RWPE1 (cell line): ENCODE data around the gene TMEM223.
"Not testable (repeated sequence)": the region's sequence is repeated elsewhere in the genome, so short reads cannot be mapped to it uniquely, and the experiment has no call there.

Experiments
- CTCF ChIA-PET: fragments of 350-600 bp; sonication (Branson Sonifier 250); formaldehyde crosslinking; extraction: SDS; loops from one replicate; lab custom pipeline; 2021; lab: Yijun Ruan, JAX
- POLR2A ChIA-PET: fragments of 400-600 bp; formaldehyde crosslinking; extraction: SDS; loops from one replicate; lab custom pipeline; 2020; ENCODE audit warnings: antibody characterized with exemption; ENCODE audit not compliant: low non-redundant PET; lab: Yijun Ruan, JAX
- DNase-seq: peaks from one replicate; pipeline ENCODE4 v3.0.0; 2012; ENCODE audit warnings: low spot score
- H3K27ac ChIP-seq: fragments of 450-650 bp; 2 replicates; pipeline ENCODE4 v1.5.1; 2017
- TF ChIP-seq, protein P1 (sequence below): fragments of 450-650 bp; conservative IDR thresholded peaks from 2 replicates; pipeline ENCODE4 v1.5.1; 2017; ENCODE audit warnings: low read depth, mild to moderate bottlenecking

TMEM223 gene

DNA sequence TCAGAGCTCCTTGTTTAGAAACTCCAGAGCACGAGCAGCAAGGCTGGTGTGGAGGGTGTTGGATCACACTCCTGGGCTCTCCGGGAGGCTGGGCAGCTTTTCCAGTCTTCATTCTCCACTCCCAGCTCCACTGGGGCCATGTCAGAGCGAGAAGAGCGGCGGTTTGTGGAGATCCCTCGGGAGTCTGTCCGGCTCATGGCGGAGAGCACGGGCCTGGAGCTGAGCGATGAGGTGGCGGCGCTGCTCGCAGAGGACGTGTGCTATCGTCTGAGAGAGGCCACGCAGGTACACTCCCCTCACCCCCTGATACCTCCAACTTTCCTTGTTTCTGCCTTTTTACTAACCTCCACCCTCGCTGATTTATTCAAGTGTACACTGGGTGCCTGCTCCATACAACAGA is 16.2 kb downstream of the TMEM223 start:
- POLR2A ChIA-PET: no interaction called here
- no peak for DNase-seq
- TF ChIP-seq, protein P1, sequence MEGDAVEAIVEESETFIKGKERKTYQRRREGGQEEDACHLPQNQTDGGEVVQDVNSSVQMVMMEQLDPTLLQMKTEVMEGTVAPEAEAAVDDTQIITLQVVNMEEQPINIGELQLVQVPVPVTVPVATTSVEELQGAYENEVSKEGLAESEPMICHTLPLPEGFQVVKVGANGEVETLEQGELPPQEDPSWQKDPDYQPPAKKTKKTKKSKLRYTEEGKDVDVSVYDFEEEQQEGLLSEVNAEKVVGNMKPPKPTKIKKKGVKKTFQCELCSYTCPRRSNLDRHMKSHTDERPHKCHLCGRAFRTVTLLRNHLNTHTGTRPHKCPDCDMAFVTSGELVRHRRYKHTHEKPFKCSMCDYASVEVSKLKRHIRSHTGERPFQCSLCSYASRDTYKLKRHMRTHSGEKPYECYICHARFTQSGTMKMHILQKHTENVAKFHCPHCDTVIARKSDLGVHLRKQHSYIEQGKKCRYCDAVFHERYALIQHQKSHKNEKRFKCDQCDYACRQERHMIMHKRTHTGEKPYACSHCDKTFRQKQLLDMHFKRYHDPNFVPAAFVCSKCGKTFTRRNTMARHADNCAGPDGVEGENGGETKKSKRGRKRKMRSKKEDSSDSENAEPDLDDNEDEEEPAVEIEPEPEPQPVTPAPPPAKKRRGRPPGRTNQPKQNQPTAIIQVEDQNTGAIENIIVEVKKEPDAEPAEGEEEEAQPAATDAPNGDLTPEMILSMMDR: no peak
- no peak overlapping the region for H3K27ac ChIP-seq
- CTCF ChIA-PET: interaction anchor here (5.2 kb wide), 1 partner anchor 10 kb away, joined by 41 read pairs; no protein-coding TSS in a partner anchor

- peak overlapping the region; percentile 37 for H3K27ac ChIP-seq
- ChIA-PET POLR2A (no interaction called here), CTCF (interaction anchor here (5.2 kb wide), 1 partner anchor 12 kb away, joined by 41 read pairs; no protein-coding TSS in a partner anchor)
- TF ChIP-seq, protein P1: no peak
- no peak for DNase-seq
Observed at GRCh38 chr11:62774407-62774806, 17.4 kb downstream of the TMEM223 start.

- TF ChIP-seq, protein P1: no peak
- ChIA-PET POLR2A (interaction anchor here (0.7 to 1.3 kb wide), 4 partner anchors 9 to 70 kb away, joined by 4 to 6 read pairs (median 5); partner anchors contain the start of genes POLR2G and ZBTB3), CTCF (interaction anchor here (0.6 to 2.4 kb wide), 5 partner anchors 10 to 932 kb away, joined by 3 to 13 read pairs (median 4); partner anchors contain the start of genes POLR2G and ZBTB3)
Observed at GRCh38 chr11:62771144-62772021, 20.4 kb downstream of the TMEM223 start, which contains the start of gene TAF6L. TAF6L (plus strand) TSS chr11:62771396; CDS start chr11:62775784, 4,388 bp downstream.

GRCh38 chr11:62770778-62771143 is 21.0 kb downstream of the TMEM223 start:
- POLR2A ChIA-PET: interaction anchor here (0.7 to 1.3 kb wide), 4 partner anchors 9 to 71 kb away, joined by 4 to 6 read pairs (median 5); partner anchors contain the start of genes POLR2G and ZBTB3
- no peak for DNase-seq
- CTCF ChIA-PET: interaction anchor here (0.6 to 2.4 kb wide), 5 partner anchors 10 to 933 kb away, joined by 3 to 13 read pairs (median 4); partner anchors contain the start of genes POLR2G and ZBTB3
- H3K27ac ChIP-seq: peak overlapping the region; percentile 97
- TF ChIP-seq, protein P1: no peak

More at GRCh38 chr11:62771144-62772021, 20.4 kb downstream of the TMEM223 start, which contains the start of gene TAF6L:
- DNase-seq: peak; percentile 98
- H3K27ac ChIP-seq: peak within 1 kb of the TSS; percentile 97

GRCh38 chr11:62760867-62761227 is 31.0 kb downstream of the TMEM223 start:
- H3K27ac ChIP-seq: peak overlapping the region; percentile 84
- CTCF ChIA-PET: interaction anchor here (1.3 kb wide), 1 partner anchor 10 kb away, joined by 3 read pairs; the partner anchor contains the start of gene TAF6L
- DNase-seq: not testable (repeated sequence)
- POLR2A ChIA-PET: interaction anchor here (0.7 to 1.0 kb wide), 2 partner anchors 33 to 80 kb away, joined by 3 to 8 read pairs; partner anchors contain the start of gene TTC9C

GRCh38 chr11:62757846-62758788 is 33.7 kb downstream of the TMEM223 start:
- no peak for DNase-seq
- ChIA-PET POLR2A (no interaction called here), CTCF (no interaction called here)
- TF ChIP-seq, protein P1: no peak
- no peak overlapping the region for H3K27ac ChIP-seq
